Astrocyte of the cerebellum (primary cell): ENCODE measurements around the gene FOXC2.
A peak's percentile ranks its signal among the peaks of the same experiment; 100 is the strongest.

Source experiments
- DNase-seq: peaks from one replicate; pipeline ENCODE4 v3.0.0-alpha.2; 2011; ENCODE audit warnings: low read depth
- H3K4me3 ChIP-seq: 2 replicates; pipeline ENCODE4 v1.5.1; 2011; ENCODE audit warnings: mild to moderate bottlenecking, low read depth, low read length, moderate library complexity
- in situ Hi-C: cut with HindIII; loops from 2 replicates; pipeline ENCODE4 v1.10.0; 2017; ENCODE audit warnings: low sequenced_read_pairs
- TF ChIP-seq, protein P1 (sequence below): IDR thresholded peaks from 2 replicates; pipeline ENCODE4 v1.5.1; 2012; ENCODE audit warnings: low read length, low read depth, moderate library complexity, mild to moderate bottlenecking; ENCODE audit errors: missing control alignments

FOXC2 gene

DNA sequence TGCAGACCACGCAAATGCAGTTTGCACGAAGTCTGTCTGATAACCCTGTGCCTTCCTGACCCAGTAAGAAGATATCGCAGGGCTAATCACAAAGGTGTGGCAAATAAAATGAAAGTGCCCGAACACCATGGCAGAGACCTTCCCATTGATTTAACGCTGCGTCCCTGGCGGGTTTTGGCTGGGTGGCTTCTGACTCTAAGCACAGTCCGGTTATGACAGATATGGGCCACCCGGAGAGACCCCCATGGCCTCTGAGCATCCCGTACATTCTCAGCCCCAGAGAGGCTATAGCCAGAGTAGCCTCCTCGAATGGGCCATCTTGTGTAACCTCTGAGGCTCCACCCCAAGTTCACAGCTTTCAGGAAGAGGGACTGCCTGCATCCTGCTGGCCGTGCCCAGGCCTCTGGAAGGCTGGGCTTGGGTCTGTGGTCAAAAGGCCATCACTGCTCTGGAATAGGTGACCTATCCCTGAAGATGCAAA lies 5.5 kb downstream of the FOXC2 start:
- DNase-seq, result no peak
- peak overlapping the region; percentile 74 for H3K4me3 ChIP-seq
- TF ChIP-seq, protein P1, sequence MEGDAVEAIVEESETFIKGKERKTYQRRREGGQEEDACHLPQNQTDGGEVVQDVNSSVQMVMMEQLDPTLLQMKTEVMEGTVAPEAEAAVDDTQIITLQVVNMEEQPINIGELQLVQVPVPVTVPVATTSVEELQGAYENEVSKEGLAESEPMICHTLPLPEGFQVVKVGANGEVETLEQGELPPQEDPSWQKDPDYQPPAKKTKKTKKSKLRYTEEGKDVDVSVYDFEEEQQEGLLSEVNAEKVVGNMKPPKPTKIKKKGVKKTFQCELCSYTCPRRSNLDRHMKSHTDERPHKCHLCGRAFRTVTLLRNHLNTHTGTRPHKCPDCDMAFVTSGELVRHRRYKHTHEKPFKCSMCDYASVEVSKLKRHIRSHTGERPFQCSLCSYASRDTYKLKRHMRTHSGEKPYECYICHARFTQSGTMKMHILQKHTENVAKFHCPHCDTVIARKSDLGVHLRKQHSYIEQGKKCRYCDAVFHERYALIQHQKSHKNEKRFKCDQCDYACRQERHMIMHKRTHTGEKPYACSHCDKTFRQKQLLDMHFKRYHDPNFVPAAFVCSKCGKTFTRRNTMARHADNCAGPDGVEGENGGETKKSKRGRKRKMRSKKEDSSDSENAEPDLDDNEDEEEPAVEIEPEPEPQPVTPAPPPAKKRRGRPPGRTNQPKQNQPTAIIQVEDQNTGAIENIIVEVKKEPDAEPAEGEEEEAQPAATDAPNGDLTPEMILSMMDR, result no peak
- in situ Hi-C loops, result loop anchor here (25.0 kb wide), 2 partner anchors 465 to 690 kb away; no protein-coding TSS in a partner anchor

DNA sequence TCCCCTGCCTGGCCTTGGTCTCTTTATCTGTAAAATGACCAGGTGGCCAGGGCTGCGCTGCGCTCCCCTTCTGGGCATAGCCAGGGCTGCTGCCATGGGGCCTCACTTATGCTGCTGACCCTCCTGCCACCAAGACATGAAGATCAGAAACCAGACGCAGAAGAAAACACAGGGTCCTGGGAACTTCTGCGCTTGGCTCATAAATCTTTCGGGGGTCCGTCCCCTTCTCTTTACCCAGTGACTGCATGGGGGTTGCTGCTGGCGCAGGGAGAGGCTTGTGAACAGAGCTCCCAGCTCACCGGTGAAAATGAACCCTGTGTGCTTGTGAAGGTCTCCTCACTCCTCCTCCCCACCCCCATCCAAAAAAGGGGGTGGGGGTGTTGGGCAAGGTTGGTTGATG lies 6.0 kb downstream of the FOXC2 start:
- in situ Hi-C loops, result loop anchor here (25.0 kb wide), 2 partner anchors 465 to 690 kb away; no protein-coding TSS in a partner anchor
- H3K4me3 ChIP-seq, result peak overlapping the region; percentile 74
- TF ChIP-seq, protein P1, result no peak
- no peak for DNase-seq

DNA sequence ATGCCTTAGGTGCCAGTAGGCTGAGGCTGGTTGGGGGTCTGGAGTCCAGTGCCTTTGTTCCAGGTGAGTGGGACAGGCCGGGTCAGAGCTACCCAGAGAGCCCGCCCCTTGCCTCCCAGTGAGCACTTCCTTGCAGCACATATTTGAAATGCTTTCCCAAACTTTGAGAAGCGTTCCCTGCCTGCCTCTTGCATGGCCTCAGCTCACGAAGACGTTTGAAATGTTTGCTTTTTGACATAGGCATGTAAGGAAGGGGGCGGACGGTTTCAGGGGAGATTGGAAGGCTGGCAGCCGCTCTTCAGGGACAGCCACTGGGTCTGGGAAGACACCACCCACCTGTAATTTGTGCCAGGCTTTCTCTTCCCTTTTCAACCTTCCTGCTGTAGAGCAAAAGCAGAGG lies 6.6 kb downstream of the FOXC2 start:
- in situ Hi-C loops, result loop anchor here (25.0 kb wide), 2 partner anchors 464 to 689 kb away; no protein-coding TSS in a partner anchor
- DNase-seq, result no peak
- no peak overlapping the region for H3K4me3 ChIP-seq
- TF ChIP-seq, protein P1, result no peak

DNA sequence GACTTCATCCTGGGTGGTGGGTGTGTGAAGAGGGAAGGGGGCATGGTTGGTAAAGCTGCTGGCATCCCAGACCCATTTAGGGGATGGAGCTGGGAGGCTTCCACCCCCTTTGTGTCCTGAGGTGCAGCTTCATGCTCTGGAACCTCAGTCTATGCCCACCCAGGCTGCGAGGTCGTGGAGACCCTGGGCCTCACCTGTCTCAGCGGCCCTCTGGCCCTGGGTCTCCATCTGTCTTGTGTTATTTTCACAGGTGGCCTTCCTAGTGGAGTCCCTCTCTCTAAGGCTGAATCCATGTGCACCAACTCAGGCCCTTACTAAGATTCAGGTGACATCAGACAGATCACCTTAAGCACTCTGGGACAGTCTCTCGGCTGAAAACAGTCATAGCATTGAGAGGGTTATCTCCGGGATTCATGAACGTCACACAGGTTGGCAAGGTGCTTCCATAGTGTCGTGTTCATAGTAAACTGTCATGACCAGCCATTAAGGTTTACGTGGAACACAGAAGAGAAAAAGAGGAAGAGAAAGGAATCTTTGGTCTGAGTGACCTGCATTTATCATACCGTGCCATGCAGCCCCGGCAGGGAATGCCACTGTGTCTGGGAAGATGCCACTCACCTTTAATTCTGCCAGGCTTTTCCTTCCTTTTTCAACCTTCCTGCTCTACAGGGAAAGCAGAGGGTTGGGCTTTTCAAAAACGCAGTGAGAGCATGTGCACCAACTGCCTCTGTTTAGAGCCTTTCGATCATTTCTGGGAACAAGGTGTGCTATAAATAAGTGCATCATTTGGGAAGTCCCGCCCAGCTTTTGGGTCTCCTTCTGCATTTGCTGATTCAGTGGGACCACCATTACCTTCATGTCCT lies 7.2 kb downstream of the FOXC2 start:
- TF ChIP-seq, protein P1, result no peak

DNA sequence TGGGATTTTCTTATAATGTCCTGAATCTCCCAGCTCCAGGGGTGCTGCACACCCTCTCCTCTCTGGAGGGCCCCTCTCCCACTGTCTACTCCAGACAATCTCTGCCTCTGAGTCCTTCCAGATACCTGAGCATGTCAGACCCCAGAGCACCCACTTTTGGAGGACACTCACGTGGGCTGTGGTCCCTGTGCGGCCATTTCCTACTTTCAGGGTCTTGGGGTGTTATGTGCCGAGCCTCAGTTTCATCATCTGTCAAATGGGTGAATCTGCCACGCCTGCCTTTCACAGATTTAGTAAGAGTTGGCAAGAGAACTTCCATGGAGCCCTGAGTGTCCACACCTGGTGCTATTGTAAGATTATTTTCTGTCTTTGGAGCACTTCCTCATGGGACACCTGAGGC lies 8.0 kb downstream of the FOXC2 start:
- H3K4me3 ChIP-seq, result no peak overlapping the region
- TF ChIP-seq, protein P1, result no peak
- in situ Hi-C loops, result loop anchor here (25.0 kb wide), 2 partner anchors 463 to 688 kb away; no protein-coding TSS in a partner anchor
- DNase-seq, result no peak

More for the DNA sequence above, 7.2 kb downstream of the FOXC2 start:
- no peak overlapping the region for H3K4me3 ChIP-seq
- no peak for DNase-seq
- in situ Hi-C loops, result loop anchor here (25.0 kb wide), 2 partner anchors 463 to 688 kb away; no protein-coding TSS in a partner anchor

DNA sequence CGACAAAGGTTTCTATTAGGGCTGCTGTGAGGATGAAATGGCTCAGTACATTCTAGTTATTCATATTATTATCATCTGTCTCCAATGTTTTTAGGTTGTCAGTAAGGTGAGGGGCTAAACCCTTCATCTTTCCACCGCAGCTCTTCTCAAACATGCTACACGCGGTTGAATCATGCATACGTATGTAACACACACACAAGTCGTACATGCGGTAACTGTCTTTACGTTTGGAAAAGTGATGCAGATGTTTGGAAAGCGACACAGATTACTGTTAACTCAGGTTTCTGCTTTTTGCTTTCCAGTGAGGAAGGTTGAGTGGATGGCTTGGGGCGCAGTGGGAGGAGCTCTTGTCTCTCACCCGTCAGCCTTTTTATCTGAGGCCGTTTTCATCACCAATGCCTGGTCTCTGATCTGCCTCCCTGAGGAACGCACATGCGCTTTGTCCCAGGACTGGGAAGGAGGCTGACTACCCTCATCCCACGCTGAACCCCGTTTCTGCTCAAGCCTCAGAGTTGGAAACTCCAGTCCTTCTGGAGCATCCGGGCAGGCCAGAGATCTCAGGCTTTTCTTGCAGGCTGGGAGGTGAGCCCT lies 8.6 kb downstream of the FOXC2 start:
- in situ Hi-C loops, result no loop called here
- TF ChIP-seq, protein P1, result no peak
- H3K4me3 ChIP-seq, result peak overlapping the region; percentile 51

More for the DNA sequence above, 8.6 kb downstream of the FOXC2 start:
- no peak for DNase-seq
